Measurements from ENCODE around the gene THG1L.

GRCh38 chr5:157732596-157733262 is 1.5 kb downstream of the THG1L start:
- TF ChIP-seq POLR2A (IDR thresholded peaks at IDR 0.05; ENCODE audit: low read depth, low read length), result no peak
- no peak for TF ChIP-seq POLR2AphosphoS5 (IDR thresholded peaks at IDR 0.05; ENCODE audit: low read depth, low read length)
- TF ChIP-seq SPI1 (IDR thresholded peaks at IDR 0.05; ENCODE audit: low read depth, low read length), result no peak
- no peak for TF ChIP-seq TAF1 (IDR thresholded peaks at IDR 0.05; ENCODE audit: low read depth, low read length)
- no peak for TF ChIP-seq POU2F2 (IDR thresholded peaks at IDR 0.05; ENCODE audit: low read depth, low read length)

Data from GM12891 (cell line).